ENCODE results near the gene C11orf87. TPM values are rescaled to one million over a fixed set of nuclear protein-coding genes. Genes with fewer than 3 reads are reported as not detected.

The C11orf87 gene
- polyA plus RNA-seq, 3 donors: not detected

DNA sequence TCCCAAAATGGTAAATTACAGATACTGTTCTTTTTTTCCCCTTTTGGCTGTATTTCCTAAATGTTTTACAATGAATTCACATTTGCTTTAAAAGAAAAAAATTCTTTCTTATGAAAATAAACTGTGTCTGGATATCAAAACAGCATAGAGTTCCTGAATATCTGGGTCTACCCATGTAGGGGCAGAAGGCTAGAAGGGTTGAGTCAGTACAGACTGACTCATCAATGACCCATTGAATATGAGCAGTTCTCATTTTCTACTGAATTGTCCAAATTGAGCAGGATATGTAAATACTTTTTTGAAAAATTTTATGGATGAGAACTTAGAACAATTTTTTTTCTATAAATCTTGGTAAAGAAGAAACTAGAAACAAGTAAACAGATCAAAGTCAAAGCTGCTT lies 16.3 kb upstream of the C11orf87 start:
- Histone ChIP-seq H3K9me3 (replicated peaks in 1 of 2; ENCODE audit: control insufficient read depth in 1 of 2, insufficient read depth in 1 of 2, low read length in 2 of 2) (no peaks in the 10 kb centered on the region), H3K4me1 (ENCODE audit: control insufficient read depth in 1 of 2, insufficient read depth in 2 of 2, low read length in 2 of 2) (no peaks in the 10 kb centered on the region), H3K27ac (ENCODE audit: low read depth in 1 of 2, low read length in 2 of 2) (no peak overlapping the region), H3K27me3 (ENCODE audit: control insufficient read depth in 2 of 2, insufficient read depth in 2 of 2, low read length in 2 of 2) (no peaks in the 10 kb centered on the region), H3K79me2 (ENCODE audit: insufficient read depth, low read length) (no peaks in the 10 kb centered on the region), H3K9ac (ENCODE audit: insufficient read depth, low read length, poor library complexity, severe bottlenecking) (no peak overlapping the region), H3K4me2 (replicated peaks; ENCODE audit: extremely low read depth, low read length, poor library complexity, severe bottlenecking) (no peak overlapping the region), H2AFZ (ENCODE audit: insufficient read depth, low read depth, low read length, poor library complexity, severe bottlenecking) (no peak overlapping the region), H3K36me3 (replicated peaks in 1 of 2; ENCODE audit: control insufficient read depth in 1 of 2, insufficient read depth in 2 of 2, low read length in 2 of 2) (no peaks in the 10 kb centered on the region), H4K20me1 (ENCODE audit: insufficient read depth, low read length) (no peaks in the 10 kb centered on the region), H3K4me3 (replicated peaks in 1 of 3; ENCODE audit: low read depth in 2 of 3, low read length in 3 of 3) (no peak overlapping the region)
- TF ChIP-seq, protein P1, sequence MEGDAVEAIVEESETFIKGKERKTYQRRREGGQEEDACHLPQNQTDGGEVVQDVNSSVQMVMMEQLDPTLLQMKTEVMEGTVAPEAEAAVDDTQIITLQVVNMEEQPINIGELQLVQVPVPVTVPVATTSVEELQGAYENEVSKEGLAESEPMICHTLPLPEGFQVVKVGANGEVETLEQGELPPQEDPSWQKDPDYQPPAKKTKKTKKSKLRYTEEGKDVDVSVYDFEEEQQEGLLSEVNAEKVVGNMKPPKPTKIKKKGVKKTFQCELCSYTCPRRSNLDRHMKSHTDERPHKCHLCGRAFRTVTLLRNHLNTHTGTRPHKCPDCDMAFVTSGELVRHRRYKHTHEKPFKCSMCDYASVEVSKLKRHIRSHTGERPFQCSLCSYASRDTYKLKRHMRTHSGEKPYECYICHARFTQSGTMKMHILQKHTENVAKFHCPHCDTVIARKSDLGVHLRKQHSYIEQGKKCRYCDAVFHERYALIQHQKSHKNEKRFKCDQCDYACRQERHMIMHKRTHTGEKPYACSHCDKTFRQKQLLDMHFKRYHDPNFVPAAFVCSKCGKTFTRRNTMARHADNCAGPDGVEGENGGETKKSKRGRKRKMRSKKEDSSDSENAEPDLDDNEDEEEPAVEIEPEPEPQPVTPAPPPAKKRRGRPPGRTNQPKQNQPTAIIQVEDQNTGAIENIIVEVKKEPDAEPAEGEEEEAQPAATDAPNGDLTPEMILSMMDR (IDR thresholded peaks at IDR 0.05): no peak
- DNase-seq: no peak
- H3K27ac Mint-ChIP-seq: no peak overlapping the region
- H3K4me1 Mint-ChIP-seq: no peaks in the 10 kb centered on the region
- no peak overlapping the region for H3K4me3 Mint-ChIP-seq
- no peaks in the 10 kb centered on the region for H3K27me3 Mint-ChIP-seq (ENCODE audit: low read depth in 3 of 3)
- no peaks in the 10 kb centered on the region for H3K36me3 Mint-ChIP-seq
- intact Hi-C loops (cut with micrococcal nuclease): no loop called here
- peaks cover 0 to 3% (median 2%) of the 10 kb centered on the region in 7 donors for H3K9me3 Mint-ChIP-seq

DNA sequence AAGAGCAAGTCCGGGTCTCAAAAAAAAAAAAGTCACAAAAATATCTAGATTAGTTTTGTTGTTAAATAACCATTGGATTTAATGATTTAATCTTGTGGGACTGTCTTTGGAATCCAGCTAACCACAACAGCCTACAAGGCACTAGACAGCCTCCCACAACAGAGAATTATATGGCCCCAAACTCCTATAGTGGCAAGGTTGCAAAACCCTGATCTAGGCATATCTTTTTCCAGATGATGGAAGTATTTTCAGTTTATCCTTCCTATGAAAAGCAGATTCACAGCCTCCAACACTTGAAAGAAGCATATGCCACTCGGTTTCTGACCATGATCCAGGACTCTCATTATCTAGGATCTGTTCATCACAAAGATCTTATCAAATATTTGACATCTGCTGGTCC lies 5.4 kb upstream of the C11orf87 start:
- no peaks in the 10 kb centered on the region for H3K9me3 ChIP-seq (replicated peaks in 1 of 2; ENCODE audit: control insufficient read depth in 1 of 2, insufficient read depth in 1 of 2, low read length in 2 of 2)
- H3K27me3 ChIP-seq (ENCODE audit: control insufficient read depth in 2 of 2, insufficient read depth in 2 of 2, low read length in 2 of 2): peaks cover 9 to 15% of the 10 kb centered on the region in 2 donors
- no peaks in the 10 kb centered on the region for H3K36me3 ChIP-seq (replicated peaks in 1 of 2; ENCODE audit: control insufficient read depth in 1 of 2, insufficient read depth in 2 of 2, low read length in 2 of 2)
- Mint-ChIP-seq H3K27me3 (ENCODE audit: low read depth in 3 of 3) (peaks cover 4 to 13% (median 6%) of the 10 kb centered on the region in 3 donors), H3K4me1 (no peaks in the 10 kb centered on the region), H3K9me3 (peaks cover 0 to 2% (median 1%) of the 10 kb centered on the region in 7 donors), H3K27ac (no peak overlapping the region), H3K4me3 (no peak overlapping the region), H3K36me3 (peaks cover 0 to under 1% of the 10 kb centered on the region in 2 donors)
- WGBS (ENCODE audit: insufficient coverage): no CpG with 5 or more reads among the region's 2 CpGs
- no peak overlapping the region for H2AFZ ChIP-seq (ENCODE audit: insufficient read depth, low read depth, low read length, poor library complexity, severe bottlenecking)
- TF ChIP-seq, protein P1 (IDR thresholded peaks at IDR 0.05): no peak
- H3K4me2 ChIP-seq (replicated peaks; ENCODE audit: extremely low read depth, low read length, poor library complexity, severe bottlenecking): no peak overlapping the region
- no peak overlapping the region for H3K9ac ChIP-seq (ENCODE audit: insufficient read depth, low read length, poor library complexity, severe bottlenecking)
- no peaks in the 10 kb centered on the region for H3K4me1 ChIP-seq (ENCODE audit: control insufficient read depth in 1 of 2, insufficient read depth in 2 of 2, low read length in 2 of 2)
- intact Hi-C loops (cut with micrococcal nuclease): no loop called here
- H3K79me2 ChIP-seq (ENCODE audit: insufficient read depth, low read length): no peaks in the 10 kb centered on the region
- no peaks in the 10 kb centered on the region for H4K20me1 ChIP-seq (ENCODE audit: insufficient read depth, low read length)
- DNase-seq: no peak
- no peak overlapping the region for H3K27ac ChIP-seq (ENCODE audit: low read depth in 1 of 2, low read length in 2 of 2)
- no peak overlapping the region for H3K4me3 ChIP-seq (replicated peaks in 1 of 3; ENCODE audit: low read depth in 2 of 3, low read length in 3 of 3)

Measured in CD14-positive monocyte (primary cell).